GM20000 (cell line): ENCODE data around the gene DGKG.

Experiments used
- DNase-seq: peaks from one replicate; pipeline ENCODE4 v3.0.0; 2012; ENCODE audit warnings: low spot score
- TF ChIP-seq, protein P1 (sequence below): IDR thresholded peaks from 2 replicates; pipeline ENCODE4 v1.5.1; 2012; ENCODE audit warnings: mild to moderate bottlenecking, control low read depth; ENCODE audit errors: extremely low read depth, missing control alignments

The DGKG gene

DNA sequence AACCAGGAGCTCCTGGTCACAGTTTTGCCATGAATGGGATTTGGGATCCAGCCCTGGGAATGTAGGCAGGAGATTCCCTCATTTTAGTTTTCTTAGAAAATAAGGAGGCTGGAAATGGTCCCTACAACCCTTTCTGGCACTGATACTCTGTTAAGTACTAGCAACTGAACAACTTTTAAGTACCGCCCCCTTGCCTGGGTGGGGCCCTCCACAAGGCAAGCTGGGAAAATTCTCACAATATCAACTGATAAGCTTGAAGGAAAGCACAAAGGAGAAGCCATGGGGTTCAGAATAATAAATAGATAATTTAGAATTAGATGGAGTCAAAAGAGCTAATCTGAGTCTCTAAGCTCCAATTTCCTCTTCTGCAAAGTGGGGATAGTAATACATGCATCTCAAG lies 4.2 kb upstream of the DGKG start:
- TF ChIP-seq, protein P1, sequence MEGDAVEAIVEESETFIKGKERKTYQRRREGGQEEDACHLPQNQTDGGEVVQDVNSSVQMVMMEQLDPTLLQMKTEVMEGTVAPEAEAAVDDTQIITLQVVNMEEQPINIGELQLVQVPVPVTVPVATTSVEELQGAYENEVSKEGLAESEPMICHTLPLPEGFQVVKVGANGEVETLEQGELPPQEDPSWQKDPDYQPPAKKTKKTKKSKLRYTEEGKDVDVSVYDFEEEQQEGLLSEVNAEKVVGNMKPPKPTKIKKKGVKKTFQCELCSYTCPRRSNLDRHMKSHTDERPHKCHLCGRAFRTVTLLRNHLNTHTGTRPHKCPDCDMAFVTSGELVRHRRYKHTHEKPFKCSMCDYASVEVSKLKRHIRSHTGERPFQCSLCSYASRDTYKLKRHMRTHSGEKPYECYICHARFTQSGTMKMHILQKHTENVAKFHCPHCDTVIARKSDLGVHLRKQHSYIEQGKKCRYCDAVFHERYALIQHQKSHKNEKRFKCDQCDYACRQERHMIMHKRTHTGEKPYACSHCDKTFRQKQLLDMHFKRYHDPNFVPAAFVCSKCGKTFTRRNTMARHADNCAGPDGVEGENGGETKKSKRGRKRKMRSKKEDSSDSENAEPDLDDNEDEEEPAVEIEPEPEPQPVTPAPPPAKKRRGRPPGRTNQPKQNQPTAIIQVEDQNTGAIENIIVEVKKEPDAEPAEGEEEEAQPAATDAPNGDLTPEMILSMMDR, result no peak
- DNase-seq, result no peak

DNA sequence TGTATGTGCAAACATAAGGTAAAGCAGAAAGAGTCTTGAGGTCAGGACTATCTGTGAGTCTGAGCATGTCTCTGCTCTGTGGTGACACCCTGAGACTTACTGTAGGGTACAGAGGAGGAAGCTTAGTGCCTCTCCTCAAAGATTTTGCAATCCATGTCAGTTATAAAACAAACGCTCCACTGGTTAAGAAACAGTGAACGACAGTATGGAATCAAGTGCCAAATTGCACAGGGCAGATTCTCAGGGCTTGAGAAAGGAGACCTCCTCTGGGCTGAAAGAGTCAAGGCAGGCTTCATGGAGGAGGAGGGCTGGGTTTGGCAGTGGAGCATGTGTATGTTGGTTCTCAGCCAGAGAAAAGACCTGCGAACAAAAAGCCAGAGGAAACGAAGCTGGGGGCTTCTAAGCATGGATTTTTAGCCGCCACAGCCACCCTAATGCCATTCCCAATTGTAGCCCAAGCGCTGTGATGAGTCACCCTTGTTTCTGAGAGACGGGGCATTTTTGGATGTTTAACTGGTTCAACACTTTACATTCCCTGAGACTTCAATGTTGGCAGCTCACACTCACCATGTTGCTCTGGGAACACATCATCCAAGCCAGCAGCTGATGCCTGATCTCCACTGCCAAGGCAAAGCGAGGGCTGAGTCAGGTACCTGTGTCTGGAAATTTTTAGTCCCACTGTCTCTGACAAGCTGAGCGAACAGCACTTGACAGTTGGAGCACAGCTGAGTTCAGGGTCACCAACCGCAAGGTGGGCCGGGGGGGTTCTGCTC lies 3.4 kb upstream of the DGKG start:
- TF ChIP-seq, protein P1, result no peak
- no peak for DNase-seq

DNA sequence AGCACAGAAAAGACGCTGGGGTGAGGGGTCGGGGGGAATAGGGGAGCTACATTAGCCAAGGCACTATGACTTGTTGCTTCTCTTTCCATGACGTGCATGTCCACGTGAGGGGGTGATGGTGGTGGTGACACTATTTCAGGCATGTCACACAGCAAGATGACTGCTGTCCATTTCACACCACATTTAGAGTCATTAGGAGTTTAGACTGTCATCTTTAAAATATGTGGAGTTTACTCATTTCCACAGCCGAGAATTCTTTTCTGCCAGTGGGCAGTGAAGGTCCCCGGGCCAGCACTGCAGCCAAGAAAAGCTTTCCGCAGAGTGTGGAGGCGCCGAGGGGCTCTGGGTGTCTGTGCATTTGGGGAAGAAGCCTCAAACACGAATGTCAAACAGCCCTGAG lies 954 bp upstream of the DGKG start:
- no peak for DNase-seq
- TF ChIP-seq, protein P1, result no peak

DNA sequence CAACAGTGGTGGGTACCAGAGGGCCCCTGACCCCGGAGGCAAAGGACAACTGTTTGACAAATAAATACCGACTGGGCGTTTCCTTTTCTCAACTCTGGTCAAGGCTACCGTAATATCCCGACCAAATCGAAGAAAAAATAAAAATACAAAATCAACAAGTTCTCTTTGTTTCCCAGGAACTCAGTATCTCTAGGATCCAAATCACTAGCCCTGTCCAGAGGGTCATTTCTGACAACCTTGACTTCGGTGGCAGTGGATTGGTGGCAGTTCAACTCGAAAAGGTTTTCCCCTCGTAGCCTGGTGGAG lies 456 bp upstream of the DGKG start:
- DNase-seq, result no peak
- TF ChIP-seq, protein P1, result no peak

DNA sequence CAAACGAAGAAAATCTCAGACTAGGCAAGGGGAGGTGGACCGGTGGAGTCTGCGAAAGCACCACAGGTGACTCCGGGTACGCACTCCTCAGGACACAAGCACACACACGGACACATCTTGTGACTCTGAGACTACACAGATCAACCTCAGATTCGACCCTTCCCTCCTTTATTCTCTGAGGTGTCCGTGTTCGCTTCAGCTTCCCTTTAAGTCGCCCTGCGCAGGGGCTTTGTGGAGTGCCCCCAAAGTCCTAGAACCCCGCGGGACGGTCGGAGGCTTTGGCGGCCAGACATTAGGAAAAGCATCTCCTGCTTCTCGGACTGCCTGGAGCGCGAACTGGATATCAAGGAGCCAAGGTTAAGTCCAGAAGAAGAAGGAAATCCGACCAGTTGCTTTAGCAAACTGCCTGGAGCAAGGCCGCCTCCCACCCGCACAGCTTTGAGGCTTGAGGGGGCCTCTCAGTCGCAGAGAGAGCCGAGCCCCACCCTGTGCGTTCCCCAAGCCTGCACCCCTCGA lies 730 bp downstream of the DGKG start:
- TF ChIP-seq, protein P1, result no peak
- DNase-seq, result peak; percentile 53

DNA sequence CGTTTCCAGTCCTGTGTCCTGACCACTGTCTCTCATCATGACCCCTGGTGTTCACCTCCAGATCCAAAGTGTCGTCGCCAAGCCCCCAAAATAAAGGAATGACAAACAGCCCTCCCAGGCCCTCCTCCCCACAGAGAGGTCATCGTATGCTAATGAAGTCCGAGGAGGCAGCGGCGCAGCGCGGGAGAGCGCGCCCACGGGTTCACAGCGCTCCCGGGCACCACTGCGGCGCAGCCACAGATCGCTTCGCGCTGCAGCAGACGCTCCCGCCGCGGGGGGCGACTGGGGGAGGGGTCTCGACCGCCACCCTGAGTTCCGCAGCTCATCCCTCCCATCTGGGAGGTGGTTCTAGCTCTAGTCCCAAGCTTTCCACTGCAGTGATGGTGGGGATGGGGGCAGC lies 1.3 kb downstream of the DGKG start:
- TF ChIP-seq, protein P1, result no peak
- DNase-seq, result no peak

DNA sequence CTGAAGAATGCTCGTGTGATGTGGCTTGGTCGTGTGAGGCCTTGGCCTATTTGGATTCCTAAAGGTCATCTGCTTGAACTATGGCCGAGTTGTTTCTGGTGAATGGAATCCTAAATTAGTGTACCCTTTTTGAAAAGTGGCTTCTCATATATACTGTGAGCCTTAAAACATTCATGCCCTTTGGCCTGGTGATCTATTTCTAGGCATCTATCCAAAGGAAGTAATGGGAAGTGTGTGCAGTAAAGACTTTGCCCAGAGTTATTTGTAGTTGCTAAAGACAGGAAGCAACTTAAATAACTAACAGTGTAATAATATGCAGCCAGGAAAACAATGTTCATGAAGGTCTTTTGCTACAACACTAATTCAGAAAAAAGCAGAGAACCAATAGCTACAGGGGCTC lies 3.0 kb downstream of the DGKG start:
- TF ChIP-seq, protein P1, result no peak
- no peak for DNase-seq
